GM18526 (cell line): ENCODE data around the gene LCN9.

Experiments
- POLR2A ChIP-seq: IDR thresholded peaks from 3 replicates; pipeline ENCODE4 v1.6.1; 2011; ENCODE audit not compliant: insufficient read length; ENCODE audit errors: extremely low read depth

The LCN9 gene

DNA sequence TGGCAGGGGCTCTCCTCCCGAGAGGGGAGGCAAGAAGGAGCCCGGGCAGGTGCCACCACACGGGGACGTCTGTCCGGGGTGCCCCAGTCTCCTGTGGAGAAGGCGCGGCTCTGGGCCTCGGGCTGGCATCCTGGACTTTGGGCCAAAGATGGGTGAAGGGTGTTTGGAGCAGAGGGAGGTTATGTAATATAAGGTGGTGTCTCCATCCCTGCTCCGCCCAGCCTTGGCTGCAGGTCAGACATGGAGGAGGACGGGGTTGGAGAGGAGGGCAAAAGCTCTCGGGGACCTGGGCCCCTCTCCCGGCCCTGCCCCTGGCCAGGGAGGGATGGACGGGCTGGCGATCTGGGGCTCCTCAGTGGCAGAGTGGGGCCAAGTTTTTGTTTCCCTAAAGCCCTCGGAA lies 37.4 kb downstream of the LCN9 start:
- no peak for TF ChIP-seq POLR2A

- no peak for TF ChIP-seq POLR2A
Observed at GRCh38 chr9:135701067-135701958, 38.2 kb downstream of the LCN9 start.

GRCh38 chr9:135701959-135702721 lies 39.0 kb downstream of the LCN9 start, which contains the start of gene KCNT1:
TSS of gene KCNT1 (plus strand) at chr9:135702185. CDS start at chr9:135702259, 74 bp downstream.
- no peak for TF ChIP-seq POLR2A

- TF ChIP-seq POLR2A = no peak
Observed at GRCh38 chr9:135703726-135704125, 40.6 kb downstream of the LCN9 start.

DNA sequence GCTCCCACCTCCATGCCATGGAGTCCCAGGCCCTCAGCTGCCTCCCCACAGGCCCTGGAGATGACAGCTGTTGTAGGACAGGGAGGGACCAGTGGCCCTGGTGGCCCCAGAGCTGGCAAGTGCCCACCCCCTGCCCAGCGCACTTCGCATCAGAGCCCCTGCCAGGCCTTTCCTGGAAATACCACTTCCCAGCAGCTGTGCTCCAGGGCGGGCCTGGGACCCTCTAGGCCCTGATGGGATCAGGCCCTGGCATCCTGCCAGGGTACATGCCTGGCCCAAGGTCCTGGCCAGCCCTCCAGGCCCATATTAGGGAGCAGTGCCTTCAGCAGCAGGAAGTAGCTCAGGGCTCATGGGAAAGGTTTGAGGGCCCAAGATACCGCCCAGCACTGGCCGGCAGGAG lies 41.4 kb downstream of the LCN9 start:
- no peak for TF ChIP-seq POLR2A

- no peak for TF ChIP-seq POLR2A
Observed at GRCh38 chr9:135705376-135705775, 42.3 kb downstream of the LCN9 start.

DNA sequence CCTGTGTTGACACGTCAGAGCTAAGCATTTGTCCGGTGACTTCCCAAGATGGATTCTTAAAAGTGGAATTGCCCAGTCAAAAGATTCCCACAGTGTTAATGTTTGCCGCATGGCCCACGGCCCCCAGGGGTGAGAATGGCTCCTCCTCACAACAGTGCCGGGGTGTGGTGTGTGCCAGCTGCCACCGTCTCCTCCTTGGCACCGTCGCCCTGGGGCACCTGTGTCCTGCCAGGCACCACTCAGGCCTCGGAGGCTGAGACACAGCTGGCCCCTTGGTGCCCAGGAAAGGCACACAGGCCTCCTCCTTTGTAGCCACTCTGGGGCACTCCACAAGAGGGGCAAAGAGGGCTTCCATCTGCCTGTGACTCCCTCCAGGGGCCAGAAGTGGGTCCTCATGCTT lies 43.2 kb downstream of the LCN9 start:
- no peak for TF ChIP-seq POLR2A

DNA sequence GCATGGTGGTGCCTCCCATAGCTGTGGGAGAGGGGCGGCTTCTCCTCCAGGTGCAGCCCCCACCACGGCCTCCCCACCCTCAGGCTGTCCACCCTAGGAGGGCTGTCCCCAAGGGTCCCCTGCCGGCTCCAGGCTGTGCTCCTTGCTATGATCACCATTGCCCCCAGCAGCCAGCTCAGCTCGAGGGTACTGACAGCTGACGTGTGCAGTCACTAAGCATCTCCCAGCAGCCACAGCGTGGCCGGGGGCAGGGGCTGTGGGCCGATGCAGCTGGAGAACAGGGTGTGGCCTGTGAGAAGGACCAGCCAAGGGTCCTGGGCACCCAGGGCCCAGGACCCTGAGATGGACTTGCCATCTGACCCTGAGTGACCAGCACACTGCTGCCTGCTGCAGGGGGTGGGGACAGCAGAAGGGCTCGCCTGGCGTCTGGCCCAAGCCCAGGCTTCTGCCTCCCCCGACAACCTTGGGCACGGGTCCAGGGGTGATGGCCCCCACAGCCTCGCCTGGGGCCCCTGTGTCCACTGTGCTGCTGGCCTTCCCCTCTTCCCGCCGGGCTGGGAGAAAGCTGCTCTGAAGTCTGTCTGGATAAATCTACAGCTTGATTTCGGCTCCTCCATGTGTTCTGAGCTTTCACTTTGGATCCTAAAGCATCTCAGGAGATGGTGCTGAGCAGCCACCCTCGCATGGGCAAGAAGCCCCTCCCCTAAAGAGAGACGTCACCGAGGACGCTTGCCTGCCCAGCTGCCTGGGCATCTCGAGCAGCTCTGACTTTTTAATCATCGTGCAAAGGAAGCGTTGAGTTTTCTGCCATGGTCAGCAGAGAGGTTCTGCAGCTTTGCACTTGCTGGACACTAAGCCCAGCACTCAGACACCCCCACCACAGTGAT lies 44.4 kb downstream of the LCN9 start:
- TF ChIP-seq POLR2A = no peak

DNA sequence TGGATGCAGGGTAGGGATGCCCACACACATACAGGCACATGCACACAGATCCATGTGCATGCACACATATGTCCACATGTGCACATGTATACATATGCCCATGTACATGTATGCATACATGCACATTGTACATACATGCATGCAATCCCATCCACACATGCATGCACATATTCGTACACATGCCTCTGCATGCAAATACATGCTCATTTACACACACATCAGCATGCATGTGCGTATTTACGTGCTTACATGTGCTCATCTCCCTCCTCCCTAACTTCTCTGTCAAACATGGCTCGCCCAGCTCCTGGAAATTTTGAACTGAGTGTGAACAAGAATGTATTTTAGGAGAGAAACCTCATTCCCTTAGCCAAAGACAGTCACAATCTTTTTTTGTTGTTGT lies 45.1 kb downstream of the LCN9 start:
- no peak for TF ChIP-seq POLR2A

GRCh38 chr9:135711391-135711790 lies 48.3 kb downstream of the LCN9 start:
- no peak for TF ChIP-seq POLR2A

GRCh38 chr9:135711881-135712280 lies 48.8 kb downstream of the LCN9 start:
- no peak for TF ChIP-seq POLR2A

- no peak for TF ChIP-seq POLR2A
Observed at GRCh38 chr9:135712613-135713295, 49.6 kb downstream of the LCN9 start.

- no peak for TF ChIP-seq POLR2A
Observed at GRCh38 chr9:135714242-135715055, 51.3 kb downstream of the LCN9 start.
